GM12878 (cell line): Measurements from ENCODE around the gene AGRP. TPM values are rescaled to one million over a fixed set of nuclear protein-coding genes. Genes with fewer than 3 reads are reported as not detected.
A peak's percentile ranks its signal among the peaks of the same experiment; 100 is the strongest.

Source experiments
- CHD2 ChIP-seq: IDR thresholded peaks from 2 replicates; pipeline ENCODE4 v1.6.1; 2011; ENCODE audit warnings: low read depth, low read length, improper control_type of control experiment, borderline replicate concordance
- DPF2 ChIP-seq: fragments of 450-650 bp; IDR thresholded peaks from 2 replicates; pipeline ENCODE4 v1.6.1; 2017; ENCODE audit warnings: mild to moderate bottlenecking
- EP300 ChIP-seq, 2 experiments: fragments of 150-350 bp in 1 of 2; IDR thresholded peaks; 2 replicates each; pipeline ENCODE4 v1.6.1; 2011 to 2012; ENCODE audit warnings: low read depth in 2 of 2, low read length in 2 of 2, borderline replicate concordance in 1 of 2, improper control_type of control experiment in 1 of 2, inconsistent platforms in 1 of 2; ENCODE audit not compliant: control insufficient read depth in 1 of 2
- GATAD2B ChIP-seq: fragments of 450-650 bp; conservative IDR thresholded peaks from 2 replicates; pipeline ENCODE4 v1.6.1; 2017; ENCODE audit warnings: low read depth, mild to moderate bottlenecking, moderate library complexity
- IKZF1 ChIP-seq: fragments of 450-650 bp; conservative IDR thresholded peaks from 2 replicates; pipeline ENCODE4 v1.6.1; 2017; ENCODE audit warnings: antibody characterized with exemption, mild to moderate bottlenecking
- NR2C2 ChIP-seq: IDR thresholded peaks from 2 replicates; pipeline ENCODE4 v1.6.1; 2011; ENCODE audit warnings: borderline replicate concordance, low read depth; ENCODE audit not compliant: control insufficient read depth, insufficient read length
- SMAD5 ChIP-seq: IDR thresholded peaks from 2 replicates; pipeline ENCODE4 v1.6.1; 2016; ENCODE audit warnings: antibody characterized with exemption, low read depth
- ZBTB33 ChIP-seq: fragments of 450-650 bp; IDR thresholded peaks from 2 replicates; pipeline ENCODE4 v1.6.1; 2017; ENCODE audit warnings: mild to moderate bottlenecking
- ZNF274 ChIP-seq: IDR thresholded peaks from one replicate; pipeline ENCODE4 v1.8.0; 2011; ENCODE audit not compliant: insufficient read length, insufficient read depth
- ZNF622 ChIP-seq: fragments of 450-650 bp; IDR thresholded peaks from 2 replicates; pipeline ENCODE4 v1.6.1; 2017; ENCODE audit warnings: mild to moderate bottlenecking, inconsistent platforms
- ZZZ3 ChIP-seq: IDR thresholded peaks from 2 replicates; pipeline ENCODE4 v1.6.1; 2011; ENCODE audit warnings: low read depth; ENCODE audit not compliant: control insufficient read depth, insufficient read length
- polyA plus RNA-seq, 11 experiments: library from polyadenylated mRNA; depleted of rRNA in 4 of 11; unstranded in 6 of 11; stranded (reverse) in 5 of 11; fragments of >200 nt; fragmentation: Nextera tagmentation in 4 of 11; fragmentation: Illumina TruSeq in 1 of 11; extraction: Ambion mirVana in 4 of 11; extraction: Trizol in 1 of 11; gene quantifications; 1 replicate in 1 of 11; 2 replicates in 10 of 11; pipeline versions ENCODE4 v1.2.1 to v1.2.3, GENCODE V29; 2011 to 2016; ENCODE audit warnings: inconsistent platforms in 2 of 11, missing spikeins in 2 of 11, low read depth in 1 of 11
- total RNA-seq, 4 experiments: library from RNA; depleted of rRNA in 3 of 4; stranded (reverse); fragments of >200 nt in 3 of 4; fragmentation: Illumina TruSeq in 1 of 4; extraction: Trizol in 1 of 4; gene quantifications; 2 replicates each; pipeline versions ENCODE4 v1.2.1 to v1.2.3, GENCODE V29; 2013 to 2021
- TF ChIP-seq, protein P1 (sequence below): IDR thresholded peaks from 2 replicates; pipeline ENCODE4 v1.6.1; 2011; ENCODE audit warnings: low read depth, mild to moderate bottlenecking, low read length, moderate library complexity, borderline replicate concordance; ENCODE audit errors: extremely low read depth
- TF ChIP-seq, protein P2 (sequence below): IDR thresholded peaks from 2 replicates; pipeline ENCODE4 v1.6.1; 2012; ENCODE audit warnings: low read depth, low read length, improper control_type of control experiment
- TF ChIP-seq, protein P3 (sequence below): IDR thresholded peaks from 2 replicates; pipeline ENCODE4 v1.6.1; 2012; ENCODE audit warnings: low read depth, low read length, improper control_type of control experiment
- TF ChIP-seq, protein P4 (sequence below): fragments of 450-650 bp; IDR thresholded peaks from 2 replicates; pipeline ENCODE4 v1.6.1; 2016; ENCODE audit warnings: mild to moderate bottlenecking
- TF ChIP-seq, protein P5 (sequence below): fragments of 450-650 bp; IDR thresholded peaks from 2 replicates; pipeline ENCODE4 v1.6.1; 2016; ENCODE audit warnings: mild to moderate bottlenecking
- TF ChIP-seq, protein P6 (sequence below): fragments of 450-650 bp; IDR thresholded peaks from 2 replicates; pipeline ENCODE4 v1.6.1; 2016; ENCODE audit warnings: mild to moderate bottlenecking, moderate library complexity, borderline replicate concordance

Gene AGRP
- total and polyA plus RNA-seq, 10 of the 15 experiments (the other 5 are each of a cell fraction or from before 2014, with no cell fraction given): 0.16 to 0.75 (median 0.53) TPM; not detected in 6

DNA sequence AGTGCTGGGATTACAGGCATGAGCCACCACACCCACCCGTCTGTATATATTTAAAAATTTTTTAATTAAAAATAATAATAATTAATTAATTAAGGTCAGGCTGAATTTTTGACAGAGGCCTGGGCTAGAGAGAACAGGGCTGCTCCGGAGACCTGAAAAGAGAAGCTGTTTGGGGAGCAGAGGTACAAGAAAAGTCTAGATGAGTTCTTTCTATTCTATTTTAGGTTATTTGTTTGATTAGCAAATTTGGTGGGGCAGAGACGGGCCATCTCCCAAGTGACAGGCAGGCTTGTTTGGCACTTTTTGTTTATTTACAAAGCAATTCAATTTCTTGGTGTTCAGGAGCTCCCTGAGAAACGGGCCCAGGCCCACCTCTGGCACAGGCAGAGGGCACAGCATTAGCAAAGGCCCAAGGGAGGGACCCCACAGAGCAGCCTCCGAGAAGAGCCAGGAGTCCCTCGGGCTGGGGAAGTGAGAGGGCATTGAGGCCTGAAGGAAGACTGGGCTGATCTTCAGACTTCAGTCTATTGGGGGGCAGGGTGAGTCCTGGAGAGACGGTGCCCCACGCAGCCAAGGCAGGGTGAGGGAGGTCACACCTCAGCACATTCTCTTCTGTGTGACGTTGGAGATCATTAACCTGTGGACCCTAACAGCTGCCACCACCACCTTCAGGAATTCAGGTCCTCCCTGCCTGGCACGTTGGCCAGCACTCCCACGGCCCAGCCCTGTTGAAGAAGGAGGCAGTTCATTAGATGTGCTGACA, 34.5 kb upstream of the AGRP start (continued):
- TF ChIP-seq EP300 (IDR thresholded peaks at IDR 0.05; ENCODE audit: borderline replicate concordance in 1 of 2, control insufficient read depth in 1 of 2, low read depth in 2 of 2, low read length in 2 of 2): no peak
- TF ChIP-seq NR2C2: no peak
- TF ChIP-seq, protein P1, sequence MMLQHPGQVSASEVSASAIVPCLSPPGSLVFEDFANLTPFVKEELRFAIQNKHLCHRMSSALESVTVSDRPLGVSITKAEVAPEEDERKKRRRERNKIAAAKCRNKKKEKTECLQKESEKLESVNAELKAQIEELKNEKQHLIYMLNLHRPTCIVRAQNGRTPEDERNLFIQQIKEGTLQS: no peak
- TF ChIP-seq, protein P2, sequence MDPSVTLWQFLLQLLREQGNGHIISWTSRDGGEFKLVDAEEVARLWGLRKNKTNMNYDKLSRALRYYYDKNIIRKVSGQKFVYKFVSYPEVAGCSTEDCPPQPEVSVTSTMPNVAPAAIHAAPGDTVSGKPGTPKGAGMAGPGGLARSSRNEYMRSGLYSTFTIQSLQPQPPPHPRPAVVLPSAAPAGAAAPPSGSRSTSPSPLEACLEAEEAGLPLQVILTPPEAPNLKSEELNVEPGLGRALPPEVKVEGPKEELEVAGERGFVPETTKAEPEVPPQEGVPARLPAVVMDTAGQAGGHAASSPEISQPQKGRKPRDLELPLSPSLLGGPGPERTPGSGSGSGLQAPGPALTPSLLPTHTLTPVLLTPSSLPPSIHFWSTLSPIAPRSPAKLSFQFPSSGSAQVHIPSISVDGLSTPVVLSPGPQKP: no peak
- TF ChIP-seq, protein P3, sequence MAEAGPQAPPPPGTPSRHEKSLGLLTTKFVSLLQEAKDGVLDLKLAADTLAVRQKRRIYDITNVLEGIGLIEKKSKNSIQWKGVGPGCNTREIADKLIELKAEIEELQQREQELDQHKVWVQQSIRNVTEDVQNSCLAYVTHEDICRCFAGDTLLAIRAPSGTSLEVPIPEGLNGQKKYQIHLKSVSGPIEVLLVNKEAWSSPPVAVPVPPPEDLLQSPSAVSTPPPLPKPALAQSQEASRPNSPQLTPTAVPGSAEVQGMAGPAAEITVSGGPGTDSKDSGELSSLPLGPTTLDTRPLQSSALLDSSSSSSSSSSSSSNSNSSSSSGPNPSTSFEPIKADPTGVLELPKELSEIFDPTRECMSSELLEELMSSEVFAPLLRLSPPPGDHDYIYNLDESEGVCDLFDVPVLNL: no peak
- TF ChIP-seq, protein P4, sequence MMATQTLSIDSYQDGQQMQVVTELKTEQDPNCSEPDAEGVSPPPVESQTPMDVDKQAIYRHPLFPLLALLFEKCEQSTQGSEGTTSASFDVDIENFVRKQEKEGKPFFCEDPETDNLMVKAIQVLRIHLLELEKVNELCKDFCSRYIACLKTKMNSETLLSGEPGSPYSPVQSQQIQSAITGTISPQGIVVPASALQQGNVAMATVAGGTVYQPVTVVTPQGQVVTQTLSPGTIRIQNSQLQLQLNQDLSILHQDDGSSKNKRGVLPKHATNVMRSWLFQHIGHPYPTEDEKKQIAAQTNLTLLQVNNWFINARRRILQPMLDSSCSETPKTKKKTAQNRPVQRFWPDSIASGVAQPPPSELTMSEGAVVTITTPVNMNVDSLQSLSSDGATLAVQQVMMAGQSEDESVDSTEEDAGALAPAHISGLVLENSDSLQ: no peak
- TF ChIP-seq IKZF1: peak; percentile 83
- TF ChIP-seq ZNF622: no peak
- TF ChIP-seq ZZZ3: no peak
- TF ChIP-seq ZNF274: no peak
- peak; percentile 81 for TF ChIP-seq DPF2
- no peak for TF ChIP-seq ZBTB33
- TF ChIP-seq, protein P5, sequence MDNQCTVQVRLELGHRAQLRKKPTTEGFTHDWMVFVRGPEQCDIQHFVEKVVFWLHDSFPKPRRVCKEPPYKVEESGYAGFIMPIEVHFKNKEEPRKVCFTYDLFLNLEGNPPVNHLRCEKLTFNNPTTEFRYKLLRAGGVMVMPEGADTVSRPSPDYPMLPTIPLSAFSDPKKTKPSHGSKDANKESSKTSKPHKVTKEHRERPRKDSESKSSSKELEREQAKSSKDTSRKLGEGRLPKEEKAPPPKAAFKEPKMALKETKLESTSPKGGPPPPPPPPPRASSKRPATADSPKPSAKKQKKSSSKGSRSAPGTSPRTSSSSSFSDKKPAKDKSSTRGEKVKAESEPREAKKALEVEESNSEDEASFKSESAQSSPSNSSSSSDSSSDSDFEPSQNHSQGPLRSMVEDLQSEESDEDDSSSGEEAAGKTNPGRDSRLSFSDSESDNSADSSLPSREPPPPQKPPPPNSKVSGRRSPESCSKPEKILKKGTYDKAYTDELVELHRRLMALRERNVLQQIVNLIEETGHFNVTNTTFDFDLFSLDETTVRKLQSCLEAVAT: no peak
- TF ChIP-seq, protein P6, sequence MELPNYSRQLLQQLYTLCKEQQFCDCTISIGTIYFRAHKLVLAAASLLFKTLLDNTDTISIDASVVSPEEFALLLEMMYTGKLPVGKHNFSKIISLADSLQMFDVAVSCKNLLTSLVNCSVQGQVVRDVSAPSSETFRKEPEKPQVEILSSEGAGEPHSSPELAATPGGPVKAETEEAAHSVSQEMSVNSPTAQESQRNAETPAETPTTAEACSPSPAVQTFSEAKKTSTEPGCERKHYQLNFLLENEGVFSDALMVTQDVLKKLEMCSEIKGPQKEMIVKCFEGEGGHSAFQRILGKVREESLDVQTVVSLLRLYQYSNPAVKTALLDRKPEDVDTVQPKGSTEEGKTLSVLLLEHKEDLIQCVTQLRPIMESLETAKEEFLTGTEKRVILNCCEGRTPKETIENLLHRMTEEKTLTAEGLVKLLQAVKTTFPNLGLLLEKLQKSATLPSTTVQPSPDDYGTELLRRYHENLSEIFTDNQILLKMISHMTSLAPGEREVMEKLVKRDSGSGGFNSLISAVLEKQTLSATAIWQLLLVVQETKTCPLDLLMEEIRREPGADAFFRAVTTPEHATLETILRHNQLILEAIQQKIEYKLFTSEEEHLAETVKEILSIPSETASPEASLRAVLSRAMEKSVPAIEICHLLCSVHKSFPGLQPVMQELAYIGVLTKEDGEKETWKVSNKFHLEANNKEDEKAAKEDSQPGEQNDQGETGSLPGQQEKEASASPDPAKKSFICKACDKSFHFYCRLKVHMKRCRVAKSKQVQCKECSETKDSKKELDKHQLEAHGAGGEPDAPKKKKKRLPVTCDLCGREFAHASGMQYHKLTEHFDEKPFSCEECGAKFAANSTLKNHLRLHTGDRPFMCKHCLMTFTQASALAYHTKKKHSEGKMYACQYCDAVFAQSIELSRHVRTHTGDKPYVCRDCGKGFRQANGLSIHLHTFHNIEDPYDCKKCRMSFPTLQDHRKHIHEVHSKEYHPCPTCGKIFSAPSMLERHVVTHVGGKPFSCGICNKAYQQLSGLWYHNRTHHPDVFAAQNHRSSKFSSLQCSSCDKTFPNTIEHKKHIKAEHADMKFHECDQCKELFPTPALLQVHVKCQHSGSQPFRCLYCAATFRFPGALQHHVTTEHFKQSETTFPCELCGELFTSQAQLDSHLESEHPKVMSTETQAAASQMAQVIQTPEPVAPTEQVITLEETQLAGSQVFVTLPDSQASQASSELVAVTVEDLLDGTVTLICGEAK: no peak
- TF ChIP-seq CHD2: peak; percentile 43; the same call in 1 of the 2 replicates
- no peak for TF ChIP-seq SMAD5
- TF ChIP-seq GATAD2B: no peak; the same call in 1 of the 2 replicates
